GM12891 (cell line): ENCODE results near the gene ADGRL1.
"Not testable (repeated sequence)": the region's sequence is repeated elsewhere in the genome, so short reads cannot be mapped to it uniquely, and the experiment has no call there.

ENCODE experiments used
- PAX5 ChIP-seq: IDR thresholded peaks from 2 replicates; pipeline ENCODE4 v1.6.1; 2011; ENCODE audit warnings: low read length, moderate library complexity, mild to moderate bottlenecking; ENCODE audit not compliant: insufficient read depth, severe bottlenecking
- POLR2A ChIP-seq: IDR thresholded peaks from 2 replicates; pipeline ENCODE4 v1.6.1; 2011; ENCODE audit warnings: low read depth, low read length, control low read depth
- POLR2AphosphoS5 ChIP-seq: IDR thresholded peaks from 2 replicates; pipeline ENCODE4 v1.6.1; 2011; ENCODE audit warnings: low read depth, low read length, control low read depth
- POU2F2 ChIP-seq: IDR thresholded peaks from 2 replicates; pipeline ENCODE4 v1.6.1; 2011; ENCODE audit warnings: low read depth, mild to moderate bottlenecking, control low read depth, low read length, moderate library complexity
- SPI1 ChIP-seq: IDR thresholded peaks from 2 replicates; pipeline ENCODE4 v1.6.1; 2011; ENCODE audit warnings: low read depth, low read length, control low read depth
- TAF1 ChIP-seq: IDR thresholded peaks from 2 replicates; pipeline ENCODE4 v1.6.1; 2011; ENCODE audit warnings: low read depth, low read length, control low read depth

- TF ChIP-seq SPI1, POLR2AphosphoS5, POLR2A, TAF1, PAX5, POU2F2: not testable (repeated sequence)
Measured at GRCh38 chr19:14247205-14247547, 41.2 kb upstream of the ADGRL1 start.
